Lung (tissue), 12 donors: ENCODE measurements around the gene RFX5. TPM values are rescaled to one million over a fixed set of nuclear protein-coding genes. Genes with fewer than 3 reads are reported as not detected.

Experiments
- ATAC-seq: fragments of 200-7000 bp; cut with Tn5 transposase; one replicate; pipeline ENCODE4 v1.9.1; 2020; ENCODE audit warnings: moderate number of reproducible peaks; ENCODE audit not compliant: insufficient read depth, low FRiP score
- DNase-seq, 3 donors: peaks; one replicate each; pipeline ENCODE4 v3.0.0-alpha.2; 2013 to 2017
- H3K27ac ChIP-seq, 2 donors: one replicate each; pipeline ENCODE4 v1.5.1; 2013; ENCODE audit warnings: mild to moderate bottlenecking in 2 of 2, moderate library complexity in 2 of 2, control low read depth in 1 of 2, inconsistent platforms in 1 of 2, low read depth in 1 of 2, low read length in 1 of 2
- H3K27me3 ChIP-seq, 3 donors: one replicate each; pipeline ENCODE4 v1.5.1; 2013; ENCODE audit warnings: low read length in 2 of 3; ENCODE audit not compliant: control insufficient read depth in 3 of 3, insufficient read depth in 3 of 3
- H3K36me3 ChIP-seq, 4 donors: one replicate each; pipeline ENCODE4 v1.5.1; 2013; ENCODE audit warnings: low read length in 4 of 4, mild to moderate bottlenecking in 1 of 4, moderate library complexity in 1 of 4; ENCODE audit not compliant: control insufficient read depth in 4 of 4, insufficient read depth in 4 of 4
- H3K4me1 ChIP-seq, 5 donors: one replicate each; pipeline ENCODE4 v1.5.1; 2013; ENCODE audit warnings: low read length in 5 of 5, mild to moderate bottlenecking in 2 of 5, moderate library complexity in 1 of 5; ENCODE audit not compliant: control insufficient read depth in 5 of 5, insufficient read depth in 5 of 5
- H3K4me3 ChIP-seq: one replicate; pipeline ENCODE4 v1.5.1; 2013; ENCODE audit warnings: mild to moderate bottlenecking, control low read depth, moderate library complexity
- H3K9ac ChIP-seq, 2 donors: one replicate each; pipeline ENCODE4 v1.5.1; 2013; ENCODE audit warnings: low read length in 2 of 2, control low read depth in 1 of 2; ENCODE audit not compliant: insufficient read depth in 1 of 2
- H3K9me3 ChIP-seq, 4 donors: one replicate each; pipeline ENCODE4 v1.5.1; 2013; ENCODE audit warnings: low read length in 3 of 4, mild to moderate bottlenecking in 1 of 4, moderate library complexity in 1 of 4; ENCODE audit not compliant: control insufficient read depth in 4 of 4, insufficient read depth in 3 of 4
- CTCF ChIP-seq: IDR thresholded peaks from 2 replicates; pipeline ENCODE4 v1.5.1; 2012; ENCODE audit warnings: mild to moderate bottlenecking; ENCODE audit errors: control extremely low read depth, extremely low read depth
- WGBS, 2 donors: extraction: QIAGEN DNeasy Blood & Tissue Kit; methylation state at CpG; one replicate each; pipeline ENCODE4 v1.1.7; 2013; 5-methylcytosine and 5-hydroxymethylcytosine counted together
- polyA plus RNA-seq, 2 donors: library from polyadenylated mRNA; stranded (reverse); fragments of 200-250 nt; gene quantifications; one replicate each; pipeline ENCODE4 v1.2.1, GENCODE V29; 2013
- total RNA-seq, 2 donors: library from RNA; depleted of rRNA in 1 of 2; stranded (reverse); fragments of >200 nt in 1 of 2; gene quantifications; one replicate each; pipeline ENCODE4 v1.2.1, GENCODE V29; 2014 to 2021
- donor health status: control.
- donor health status: control.
- donor health status: Bipolar disorder and iron deficiency.
- donor health status: healthy.
- donor health status: DM: yes; HTN: yes; CAD: no.

Gene RFX5
- total and polyA plus RNA-seq, 4 donors, result 16.6 to 40.3 (median 34.6) TPM

GRCh38 chr1:151342569-151342968 is 4.5 kb downstream of the RFX5 start:
- ATAC-seq, result no peak

GRCh38 chr1:151342021-151342420 is 5.0 kb downstream of the RFX5 start:
- no peak for TF ChIP-seq CTCF
- no peak for DNase-seq
- no peak overlapping the region for H3K9ac ChIP-seq
- no peaks in the 10 kb centered on the region for H3K9me3 ChIP-seq
- peaks cover 0 to 18% (median 6%) of the 10 kb centered on the region in 4 donors for H3K36me3 ChIP-seq
- H3K4me1 ChIP-seq, result peaks cover 0 to 9% (median 3%) of the 10 kb centered on the region in 5 donors
- H3K4me3 ChIP-seq, result no peak overlapping the region
- no peak overlapping the region for H3K27ac ChIP-seq
- ATAC-seq, result no peak
- WGBS, 2 donors, result 88 to 91% methylated on average over 2 of the region's 2 CpGs
- H3K27me3 ChIP-seq, result no peaks in the 10 kb centered on the region

More at GRCh38 chr1:151342569-151342968, 4.5 kb downstream of the RFX5 start:
- Histone ChIP-seq H3K36me3 (peaks cover 0 to 18% (median 6%) of the 10 kb centered on the region in 4 donors), H3K27ac (peak overlapping the region in 1 of 2 donors; percentile 18), H3K9me3 (no peaks in the 10 kb centered on the region), H3K4me1 (peaks cover 0 to 11% (median 3%) of the 10 kb centered on the region in 5 donors), H3K9ac (no peak overlapping the region), H3K27me3 (no peaks in the 10 kb centered on the region), H3K4me3 (no peak overlapping the region)
- WGBS, 2 donors, result 62 to 85% methylated on average over 6 of the region's 6 CpGs
- TF ChIP-seq CTCF, result no peak
- peak in 2 of 3 donors; percentile 12 to 22 for DNase-seq

DNA sequence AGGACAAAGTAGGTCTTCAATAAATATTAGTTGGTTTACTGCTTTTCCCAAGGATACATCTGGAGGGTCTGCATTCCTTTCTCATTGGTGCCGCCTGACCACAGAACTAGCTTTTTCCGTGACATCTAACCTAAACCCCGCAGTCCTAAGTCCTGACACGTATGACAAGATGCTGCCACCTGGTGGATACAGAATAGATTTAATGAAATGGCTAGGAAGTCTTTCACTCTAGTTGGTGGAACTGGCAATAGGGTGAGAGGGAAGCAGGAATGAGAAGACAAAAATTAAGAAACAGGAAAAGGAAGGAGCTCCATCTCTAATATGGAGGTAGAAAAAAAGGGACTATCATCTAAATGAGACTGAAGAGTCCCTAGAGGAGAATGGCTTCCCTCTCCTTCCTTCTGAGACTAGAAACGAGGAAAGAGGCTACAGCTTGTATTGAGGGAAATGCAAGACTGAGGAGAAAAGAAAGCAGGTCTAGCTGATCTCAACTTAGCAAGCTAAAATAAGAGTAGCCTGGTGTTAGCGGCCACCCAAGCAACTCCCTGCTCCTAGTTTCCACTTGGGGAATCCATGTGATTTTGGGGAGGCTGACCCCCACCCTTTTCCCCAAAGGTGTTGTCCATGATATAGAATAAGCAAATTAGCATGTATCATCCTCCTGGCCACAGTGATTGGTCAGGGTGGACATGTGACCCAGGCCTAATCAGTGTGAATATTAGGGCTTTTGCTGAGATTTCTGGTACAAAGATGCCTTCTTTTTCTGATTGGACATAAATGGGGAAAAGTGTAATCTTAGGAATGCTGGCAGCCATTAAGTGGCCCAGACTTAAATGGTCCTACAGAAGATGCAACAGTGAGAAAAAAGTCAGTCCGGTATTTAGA is 5.9 kb downstream of the RFX5 start:
- WGBS, 2 donors, result 34 to 38% methylated on average over 7 of the region's 7 CpGs
- DNase-seq, result peak; percentile 46 to 88 (median 88)
- H3K27ac ChIP-seq, result peak overlapping the region in 1 of 2 donors; percentile 39

More for the DNA sequence above, 5.9 kb downstream of the RFX5 start:
- H3K4me1 ChIP-seq, result peaks cover 0 to 6% (median 3%) of the 10 kb centered on the region in 5 donors
- no peaks in the 10 kb centered on the region for H3K27me3 ChIP-seq
- H3K4me3 ChIP-seq, result no peak overlapping the region
- H3K9me3 ChIP-seq, result no peaks in the 10 kb centered on the region
- peaks cover 0 to 18% (median 6%) of the 10 kb centered on the region in 4 donors for H3K36me3 ChIP-seq
- TF ChIP-seq CTCF, result peak; percentile 73
- H3K9ac ChIP-seq, result no peak overlapping the region
- peak; percentile 71 for ATAC-seq
